Amygdala (tissue), 56 donors: Measurements from ENCODE around the gene CDH11.

ENCODE experiments used
- DNase-seq, 56 donors: peaks; one replicate each; lab custom pipeline; 2025; lab: John Stamatoyannopoulos, UW

CDH11 gene

DNA sequence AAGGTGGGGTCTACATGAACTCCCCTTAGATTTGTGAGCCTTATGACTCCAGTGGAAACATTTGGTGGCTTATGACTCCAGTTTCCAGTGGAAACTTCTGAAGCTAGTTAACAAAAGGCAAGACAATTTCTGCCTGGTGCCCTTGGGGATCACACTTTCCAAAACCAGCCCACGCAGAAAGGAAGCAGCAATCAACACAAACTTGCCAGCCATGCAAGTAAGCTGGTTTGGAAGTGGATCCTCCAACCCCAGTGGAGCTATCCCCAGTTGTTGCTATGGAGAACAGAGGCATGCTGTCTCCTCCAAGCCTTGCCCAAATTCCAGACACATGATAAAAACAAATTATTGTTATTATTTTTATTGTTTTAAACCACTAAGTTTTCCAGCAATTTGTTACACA is 130.9 kb downstream of the CDH11 start:
- DNase-seq, result no peak

GRCh38 chr16:64990101-64990500 is 131.8 kb downstream of the CDH11 start:
- no peak for DNase-seq

DNA sequence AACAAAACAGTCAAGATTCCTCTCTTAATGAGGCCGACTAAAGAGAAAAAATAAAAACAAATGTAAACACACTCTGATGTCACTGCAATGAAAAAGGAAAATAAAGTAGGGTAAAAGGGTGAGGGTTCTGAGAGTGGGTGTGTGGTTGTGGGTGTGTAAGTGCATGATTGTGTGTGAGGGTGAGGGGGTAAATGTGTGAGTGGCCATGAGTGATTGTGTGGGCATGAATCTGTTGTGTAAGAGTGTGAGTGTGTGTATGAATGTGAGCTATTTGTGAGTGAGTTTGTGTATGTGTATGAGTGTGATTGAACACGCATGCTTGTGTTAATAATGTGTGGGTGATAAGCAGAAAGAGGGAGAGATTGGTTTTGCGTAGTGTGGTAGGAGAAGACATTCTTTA is 132.8 kb downstream of the CDH11 start:
- no peak for DNase-seq

GRCh38 chr16:64983963-64984362 is 137.9 kb downstream of the CDH11 start:
- peak in 46 of 56 donors; percentile 5 to 63 (median 23) for DNase-seq

- DNase-seq, result no peak
Observed at GRCh38 chr16:64983231-64983630, 138.6 kb downstream of the CDH11 start.

DNA sequence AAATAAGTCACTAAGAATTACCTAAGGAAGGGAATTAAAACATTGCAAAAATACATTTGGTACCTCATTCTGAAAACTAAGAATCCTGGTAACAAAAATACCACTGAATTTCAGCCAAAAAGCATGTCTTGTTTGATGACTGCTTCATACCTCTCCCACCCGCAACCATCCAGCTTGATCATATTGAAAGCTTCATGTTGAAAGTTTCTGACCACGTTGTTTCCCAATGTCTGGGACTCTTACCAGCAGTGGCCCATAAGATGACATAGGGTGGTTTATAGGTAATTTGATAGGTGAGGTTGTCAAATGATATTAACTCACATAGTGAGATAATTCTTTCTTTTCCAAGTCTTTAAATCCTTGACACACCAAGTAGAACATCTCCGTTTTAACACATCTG is 139.3 kb downstream of the CDH11 start:
- DNase-seq, result no peak

DNA sequence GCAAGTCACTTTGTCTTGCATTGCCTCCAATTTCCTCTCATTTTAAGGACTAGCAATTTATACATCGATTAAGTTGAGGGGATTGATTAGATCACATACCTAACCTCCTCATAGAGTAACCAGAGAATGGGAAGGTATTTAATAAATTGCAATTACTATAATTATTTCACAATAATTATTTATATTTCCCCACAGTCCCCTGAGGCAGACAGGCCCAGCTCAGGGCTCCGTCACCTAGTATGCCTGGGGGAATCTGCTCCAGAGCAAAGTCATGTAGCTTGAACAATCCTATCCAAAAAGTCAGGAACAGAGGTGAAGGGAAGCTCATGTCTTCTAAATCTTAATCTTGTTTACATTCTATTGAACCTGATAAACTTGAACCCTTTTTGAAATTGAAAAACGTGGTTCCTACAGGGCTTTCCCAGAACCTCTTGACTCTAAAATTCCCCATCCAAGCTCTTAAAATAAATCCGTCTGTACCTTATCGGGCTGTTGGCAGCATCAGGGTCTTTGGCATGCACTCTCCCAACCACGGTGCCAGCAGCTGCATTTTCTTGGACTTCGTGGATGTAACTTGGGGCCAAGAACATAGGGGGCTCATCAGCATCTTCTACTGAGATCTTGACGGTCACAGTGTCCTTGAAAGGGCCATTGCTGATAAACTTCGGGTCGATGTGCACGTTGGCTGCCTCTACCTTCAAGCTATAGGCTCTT is 140.1 kb downstream of the CDH11 start:
- no peak for DNase-seq

- no peak for DNase-seq
Observed at GRCh38 chr16:64977206-64977920, 144.5 kb downstream of the CDH11 start.

GRCh38 chr16:64975821-64976220 is 146.0 kb downstream of the CDH11 start:
- DNase-seq, result no peak

- no peak for DNase-seq
Observed at GRCh38 chr16:64974381-64974780, 147.5 kb downstream of the CDH11 start.

DNA sequence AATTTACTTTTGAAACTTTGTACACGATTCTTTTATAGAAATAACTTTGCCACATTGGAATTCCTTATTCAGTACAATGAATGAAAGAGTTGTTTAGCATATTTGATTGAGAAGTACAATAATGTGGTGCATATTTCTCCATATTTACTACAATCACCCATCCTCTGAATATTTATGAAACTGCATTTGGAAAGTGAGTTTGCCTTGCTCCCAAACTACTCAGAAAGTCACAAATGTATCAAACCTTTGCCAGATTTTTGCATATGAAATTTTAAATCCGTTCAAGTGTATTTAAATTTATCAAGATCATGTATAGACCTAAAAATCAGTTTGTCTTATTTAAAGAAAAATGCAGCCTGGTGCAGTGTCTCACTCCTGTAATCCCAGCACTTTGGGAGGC is 148.7 kb downstream of the CDH11 start:
- DNase-seq, result no peak

DNA sequence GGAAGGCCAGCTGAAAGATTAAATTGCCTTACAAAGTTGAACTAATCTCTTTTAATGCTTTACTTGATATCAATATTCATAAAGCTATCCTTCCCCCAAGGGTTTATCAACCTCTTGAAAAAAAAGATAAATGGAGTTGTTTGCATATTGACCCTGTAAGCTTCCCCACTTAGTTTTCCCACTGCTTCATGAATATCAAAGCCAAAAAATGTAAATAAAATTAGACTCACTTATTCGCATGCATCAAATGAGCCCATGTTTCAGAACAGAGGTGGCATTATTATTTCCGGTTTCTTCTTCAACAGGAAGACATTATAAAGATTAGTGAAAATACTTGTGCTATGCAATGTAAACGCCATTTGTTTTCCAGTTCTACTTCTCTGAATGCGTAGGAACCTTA is 150.7 kb downstream of the CDH11 start:
- DNase-seq, result no peak

DNA sequence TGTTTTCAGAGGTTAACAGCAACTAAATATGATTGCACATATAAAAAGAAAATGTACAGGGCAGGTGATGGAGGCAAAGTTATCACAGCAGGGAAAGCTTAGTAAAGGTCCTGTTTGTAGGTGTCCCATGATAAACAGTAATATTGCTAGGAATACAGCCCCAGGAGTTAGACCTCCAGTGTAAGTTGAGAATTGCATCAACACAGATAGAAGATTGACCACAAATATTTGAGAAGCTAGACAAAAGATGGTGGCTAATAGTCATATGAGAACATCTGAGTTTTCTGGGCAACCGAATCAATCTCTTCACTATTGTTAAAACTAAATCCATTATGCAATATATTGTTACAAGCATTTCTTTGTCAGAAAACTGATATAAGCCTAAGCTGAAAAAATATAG is 152.6 kb downstream of the CDH11 start:
- DNase-seq, result no peak

- DNase-seq, result no peak
Observed at GRCh38 chr16:64968539-64968938, 153.3 kb downstream of the CDH11 start.

DNA sequence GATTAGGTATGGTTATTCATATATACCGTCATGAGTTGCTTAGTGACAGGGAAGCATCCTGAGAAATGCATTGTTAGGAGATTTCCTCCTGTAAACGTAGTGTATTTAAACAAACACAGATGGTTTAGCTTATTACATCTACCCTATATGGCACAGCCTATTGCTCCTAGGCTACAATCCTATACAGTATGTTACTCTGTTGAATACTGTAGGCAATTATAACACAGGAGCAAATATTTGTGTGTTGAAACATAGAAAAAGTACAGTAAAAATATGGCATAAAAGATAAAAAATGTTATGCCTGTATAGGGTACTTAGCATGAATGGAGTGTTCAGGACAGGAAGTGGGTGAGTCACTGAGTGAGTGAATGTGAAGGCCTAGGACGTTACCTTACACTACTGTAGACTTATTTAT is 157.7 kb downstream of the CDH11 start:
- no peak for DNase-seq

DNA sequence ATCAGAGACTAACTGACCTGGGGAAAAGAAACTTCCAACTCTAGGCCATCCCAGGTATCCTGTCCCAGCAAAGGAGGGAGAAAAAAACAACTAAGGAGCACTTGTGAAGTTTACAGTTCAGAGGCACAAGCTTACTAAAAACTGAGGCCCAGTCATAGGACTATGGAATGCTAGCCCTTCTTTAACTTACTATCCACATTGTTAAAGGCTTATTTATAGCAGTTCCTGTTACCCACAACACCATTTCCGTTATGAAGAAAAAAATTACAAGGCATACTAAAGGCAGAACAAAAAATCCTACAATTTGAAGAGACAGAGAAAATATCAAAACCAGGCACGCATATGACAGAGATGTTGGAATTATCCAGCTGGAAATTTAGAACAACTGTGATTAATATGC is 159.1 kb downstream of the CDH11 start:
- DNase-seq, result no peak

DNA sequence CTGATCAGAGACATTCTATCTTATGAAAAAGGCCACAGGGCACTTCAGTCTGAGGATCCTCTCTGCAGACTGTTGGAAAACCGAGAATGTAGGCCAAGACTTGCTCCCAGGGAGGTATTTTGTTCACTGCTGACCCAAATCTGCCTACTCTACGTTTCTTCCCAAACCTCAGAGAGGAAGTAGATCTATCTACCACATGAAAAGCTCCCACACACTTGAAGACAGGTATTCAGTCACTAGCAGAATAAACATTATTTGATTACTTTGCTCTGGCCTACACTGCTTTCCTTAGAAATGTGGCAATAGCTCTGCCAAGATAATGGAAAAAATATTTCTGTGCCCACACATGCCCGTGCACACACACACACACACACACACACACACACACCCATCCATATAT is 164.6 kb downstream of the CDH11 start:
- DNase-seq, result no peak

- DNase-seq, result no peak
Observed at GRCh38 chr16:64952177-64952576, 169.7 kb downstream of the CDH11 start.

GRCh38 chr16:64951193-64951592 is 170.7 kb downstream of the CDH11 start:
- DNase-seq, result no peak

DNA sequence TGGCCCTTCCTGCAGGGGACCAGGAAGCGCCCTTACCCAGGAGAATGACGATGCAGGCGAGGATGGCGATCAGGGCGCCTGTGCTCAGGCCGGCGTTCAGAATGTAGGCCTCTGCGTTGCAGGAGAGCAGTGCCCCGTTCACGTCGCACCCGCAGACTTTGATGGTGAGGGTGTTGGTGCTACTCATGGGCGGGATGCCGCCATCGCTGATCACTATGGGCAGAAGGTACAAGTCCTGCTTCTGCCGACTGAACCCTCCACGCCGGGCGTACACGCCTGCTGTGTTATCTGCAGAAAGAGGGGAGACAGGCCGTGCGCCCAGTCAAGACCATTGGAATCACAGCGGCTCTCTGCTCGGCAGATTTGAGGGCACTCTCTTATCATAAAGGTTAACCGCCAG is 171.1 kb downstream of the CDH11 start:
- DNase-seq, result no peak

- DNase-seq, result no peak
Observed at GRCh38 chr16:64950262-64950661, 171.6 kb downstream of the CDH11 start.

DNA sequence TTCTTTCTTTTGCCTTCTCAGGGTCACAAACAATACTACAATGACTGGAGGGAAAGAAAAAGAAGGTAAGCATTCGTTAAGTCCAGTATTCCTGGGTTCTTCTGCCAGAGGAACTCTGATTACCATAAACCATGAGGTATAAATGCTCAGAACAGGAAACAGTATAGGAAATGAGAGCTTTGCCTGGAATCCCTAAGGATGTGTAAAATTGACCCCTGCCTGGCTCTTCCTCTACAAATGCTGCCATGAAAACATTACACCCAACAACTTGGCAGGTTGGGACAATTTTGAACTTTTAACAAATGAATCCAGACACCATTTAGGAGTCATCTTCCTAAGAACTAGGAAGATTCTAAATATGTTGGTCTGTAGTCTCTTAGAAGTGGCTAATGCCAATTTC is 173.8 kb downstream of the CDH11 start:
- DNase-seq, result no peak
